NOMO-1 treated with DMSO at 0.1 percent for 48 hours (cell line): ENCODE data around the gene ROR2.

Source experiments
- DNase-seq: peaks from one replicate; lab custom pipeline; 2025; ENCODE audit not compliant: unreplicated experiment; lab: John Stamatoyannopoulos, UW

Gene ROR2

GRCh38 chr9:91882627-91883026 lies 67.4 kb downstream of the ROR2 start:
- DNase-seq: no peak

GRCh38 chr9:91880378-91880972 lies 69.6 kb downstream of the ROR2 start:
- DNase-seq: no peak

- DNase-seq: no peak
Measured at GRCh38 chr9:91879231-91879630, 70.8 kb downstream of the ROR2 start.

DNA sequence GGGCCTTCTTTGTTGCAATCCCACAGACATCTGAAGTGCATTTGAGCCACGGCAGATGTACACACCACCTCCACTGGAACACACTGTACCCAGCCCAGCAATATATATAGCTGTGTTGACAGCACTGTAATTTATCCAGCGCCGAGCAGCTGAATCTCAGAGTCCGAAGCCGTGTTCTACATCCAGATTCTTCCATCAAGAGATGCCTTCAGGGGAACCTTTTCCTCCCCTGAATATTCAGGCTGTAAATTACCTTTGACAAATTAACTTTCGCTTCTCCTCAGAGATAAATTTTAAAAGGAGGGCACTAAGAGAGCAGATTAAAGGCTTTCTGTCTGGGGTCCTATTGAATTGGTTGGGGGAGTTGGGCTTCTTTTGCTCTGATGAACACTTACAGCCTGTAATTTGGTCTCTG lies 76.4 kb downstream of the ROR2 start:
- DNase-seq: no peak

GRCh38 chr9:91868732-91869391 lies 81.2 kb downstream of the ROR2 start:
- DNase-seq: no peak

DNA sequence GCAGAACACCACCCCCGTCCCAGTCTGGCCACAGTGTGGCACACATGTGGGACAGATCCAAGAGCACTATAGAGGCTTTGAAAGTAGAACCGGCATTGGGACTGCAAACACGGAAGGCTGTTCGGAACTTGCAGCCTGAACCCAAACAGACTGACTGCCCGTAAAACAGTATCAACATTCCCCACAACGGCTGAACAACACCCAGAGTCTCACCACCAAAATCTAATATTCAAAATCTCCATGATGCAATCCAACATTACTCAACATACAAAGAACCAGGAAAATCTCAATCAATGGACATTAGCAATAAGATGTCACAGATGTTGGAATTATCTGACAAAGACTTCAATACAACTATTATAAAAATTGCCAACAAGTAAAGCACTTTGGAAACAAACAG lies 82.3 kb downstream of the ROR2 start:
- no peak for DNase-seq

GRCh38 chr9:91865041-91865440 lies 85.0 kb downstream of the ROR2 start:
- DNase-seq: no peak

DNA sequence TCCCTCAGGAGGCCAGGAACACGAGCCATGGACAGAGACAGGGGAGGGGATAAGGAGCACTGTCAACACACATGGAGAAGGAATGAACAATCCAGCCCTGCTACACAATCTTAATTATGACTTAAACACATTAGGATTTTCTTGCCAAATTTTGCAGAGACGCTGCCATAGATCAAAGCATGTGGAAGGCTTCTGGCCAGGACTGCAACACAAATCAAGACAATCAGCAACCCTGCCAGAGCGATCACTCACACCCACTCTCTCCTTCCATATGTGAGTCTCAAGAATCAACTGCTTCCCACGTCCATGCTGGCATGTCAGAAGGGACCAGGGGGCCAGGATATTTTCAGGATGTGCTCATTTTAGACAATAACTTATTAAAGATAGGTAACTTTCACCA lies 85.6 kb downstream of the ROR2 start:
- no peak for DNase-seq

DNA sequence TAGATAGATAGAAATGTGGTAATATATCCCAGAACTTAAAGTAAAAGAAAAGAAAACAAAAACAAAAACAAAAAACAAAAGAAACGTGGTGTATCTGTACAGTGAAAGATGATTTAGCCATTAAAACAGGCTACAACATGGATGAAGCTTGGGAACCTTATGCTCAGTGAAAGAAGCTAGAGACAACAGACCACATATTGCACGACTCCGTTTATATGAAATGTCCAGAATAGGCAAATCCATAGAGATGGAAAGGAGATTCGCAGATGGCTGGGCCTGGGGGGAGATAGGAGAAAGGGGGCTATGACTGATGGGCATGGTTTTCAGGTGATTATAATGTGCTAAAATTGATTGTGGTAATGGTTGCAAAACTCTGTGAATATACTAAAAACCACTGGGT lies 86.6 kb downstream of the ROR2 start:
- DNase-seq: no peak

- DNase-seq: no peak
Measured at GRCh38 chr9:91858213-91859030, 91.6 kb downstream of the ROR2 start.

- DNase-seq: no peak
Measured at GRCh38 chr9:91857291-91858212, 92.5 kb downstream of the ROR2 start.

DNA sequence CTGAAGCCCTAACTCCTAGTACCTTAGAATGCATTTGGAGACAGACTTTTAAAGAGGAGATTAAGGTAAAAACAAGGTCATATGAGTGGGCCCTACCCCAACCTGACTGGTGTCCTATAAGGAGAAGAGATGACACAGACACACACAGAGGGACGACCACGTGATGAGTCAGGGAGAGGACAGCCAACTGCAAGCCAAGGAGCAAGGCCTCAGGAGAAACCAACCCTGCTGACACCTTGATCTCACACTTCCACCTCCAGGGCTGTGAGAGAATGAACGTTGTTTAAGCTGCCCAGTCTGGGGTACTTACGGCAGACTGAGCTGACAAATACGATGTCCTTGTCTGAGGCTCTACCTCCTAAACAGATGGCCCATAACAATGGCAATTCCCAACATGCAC lies 93.6 kb downstream of the ROR2 start:
- DNase-seq: no peak

DNA sequence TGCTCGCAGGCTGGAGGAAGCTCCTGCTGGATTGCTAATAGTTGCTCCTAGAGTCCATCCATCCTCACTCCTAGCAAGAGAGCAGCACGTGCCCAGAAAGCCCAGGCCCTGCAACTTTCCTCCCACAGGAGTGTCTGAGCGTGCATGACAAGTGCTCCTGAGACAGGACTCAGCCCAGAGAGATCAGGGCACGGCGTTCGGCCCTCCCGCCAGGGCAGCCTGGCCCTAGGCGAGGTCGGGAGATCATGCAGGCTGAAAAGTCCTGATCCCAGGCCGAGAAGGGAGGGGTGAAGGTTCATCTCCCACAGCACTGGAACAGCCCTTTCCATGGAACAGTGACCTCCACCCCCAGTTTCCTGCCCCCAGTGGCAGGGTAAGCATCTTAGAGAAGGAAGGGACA lies 94.8 kb downstream of the ROR2 start:
- no peak for DNase-seq

DNA sequence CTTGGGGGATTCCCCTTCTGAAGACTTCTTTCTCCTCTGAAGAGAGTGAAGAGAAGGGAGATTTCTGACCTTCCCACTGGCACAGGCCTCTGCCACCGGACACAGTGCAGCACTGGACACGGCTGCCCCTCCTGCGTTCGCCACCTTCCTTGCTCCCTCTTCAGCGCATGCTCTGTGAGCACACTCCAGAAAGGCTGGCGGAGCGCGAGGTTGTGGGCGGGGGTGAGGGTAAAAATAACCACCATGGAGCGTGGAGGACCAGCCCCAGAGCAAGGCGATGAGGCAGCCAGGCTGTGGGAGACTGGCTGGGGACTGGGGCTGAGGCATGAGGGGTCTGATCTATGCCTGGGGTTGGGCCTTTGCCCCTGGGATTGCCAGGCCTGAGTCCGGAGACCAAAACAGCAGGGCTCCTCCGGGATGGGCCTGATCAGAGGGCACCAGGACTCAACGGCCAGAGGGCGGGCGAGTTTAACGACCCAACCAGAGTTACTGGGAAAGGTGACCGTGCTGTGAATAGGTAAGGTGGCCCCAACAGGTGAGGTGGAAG lies 97.2 kb downstream of the ROR2 start:
- no peak for DNase-seq

- DNase-seq: no peak
Measured at GRCh38 chr9:91849694-91850093, 100.3 kb downstream of the ROR2 start.

- no peak for DNase-seq
Measured at GRCh38 chr9:91848146-91848545, 101.9 kb downstream of the ROR2 start.

- DNase-seq: no peak
Measured at GRCh38 chr9:91847581-91848091, 102.4 kb downstream of the ROR2 start.

- DNase-seq: no peak
Measured at GRCh38 chr9:91845879-91846278, 104.1 kb downstream of the ROR2 start.

GRCh38 chr9:91844701-91845291 lies 105.2 kb downstream of the ROR2 start:
- no peak for DNase-seq

DNA sequence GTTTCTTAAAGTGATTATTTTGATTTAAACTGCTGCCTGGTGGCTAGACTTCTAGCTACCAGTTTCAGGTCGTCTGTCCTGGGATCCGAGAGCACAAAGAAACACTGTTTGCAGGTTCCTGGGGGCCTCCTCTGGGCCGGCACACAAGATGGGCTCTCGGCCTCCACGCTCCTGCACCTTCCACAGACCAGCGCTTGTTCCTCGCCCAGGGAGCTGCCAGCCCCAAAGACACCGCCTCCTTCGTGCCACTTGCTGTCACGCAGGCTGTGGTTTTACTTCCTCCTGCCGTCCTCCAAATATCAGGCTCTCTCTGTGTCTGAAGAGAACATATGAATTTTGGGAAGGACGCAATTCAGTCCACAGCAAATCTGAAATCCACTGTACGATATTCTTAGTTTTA lies 105.8 kb downstream of the ROR2 start:
- peak; percentile 57 for DNase-seq
